A673 (cell line): ENCODE data around the gene SLC37A3. TPM values are rescaled to one million over a fixed set of nuclear protein-coding genes. Genes with fewer than 3 reads are reported as not detected.
"Not testable (repeated sequence)": the region's sequence is repeated elsewhere in the genome, so short reads cannot be mapped to it uniquely, and the experiment has no call there.

Experiments used
- BruUV-seq: library from RNA; stranded (reverse); fragments of 400-500 nt; replicated peaks from 2 replicates; lab custom pipeline; 2021; lab: Mats Ljungman, UMichigan
- CTCF ChIA-PET: fragments of 300-600 bp; sonication (Branson Sonifier 250); formaldehyde crosslinking; loops from one replicate; lab custom pipeline; 2022; ENCODE audit warnings: antibody characterized with exemption; lab: Charles Lee
- POLR2A ChIA-PET: fragments of 300-600 bp; sonication (Branson Sonifier 250); formaldehyde crosslinking; loops from one replicate; lab custom pipeline; 2022; ENCODE audit warnings: antibody characterized with exemption; ENCODE audit not compliant: low non-redundant PET; lab: Charles Lee
- DNase-seq: peaks from one replicate; pipeline ENCODE4 v3.0.0-alpha.2; 2015; ENCODE audit warnings: low spot score
- H3K27ac ChIP-seq: fragments of 200-600 bp; sonication (generic); 2 replicates; pipeline ENCODE4 v1.5.1; 2016; ENCODE audit warnings: mixed run types, low read depth, mild to moderate bottlenecking, mixed read lengths, antibody characterized with exemption, low read length; ENCODE audit not compliant: poor library complexity, severe bottlenecking
- H3K27me3 ChIP-seq: fragments of 200-600 bp; sonication (generic); replicated peaks from 2 replicates; pipeline ENCODE4 v1.6.1; 2017; ENCODE audit warnings: mixed run types, low read depth, mild to moderate bottlenecking, mixed read lengths, antibody characterized with exemption, low read length; ENCODE audit not compliant: insufficient read depth, poor library complexity
- H3K36me3 ChIP-seq: fragments of 200-600 bp; sonication (generic); 2 replicates; pipeline ENCODE4 v1.6.1; 2016; ENCODE audit warnings: mixed run types, mild to moderate bottlenecking, mixed read lengths, antibody characterized with exemption, low read length; ENCODE audit not compliant: insufficient read depth, poor library complexity, severe bottlenecking
- H3K4me1 ChIP-seq: fragments of 200-600 bp; sonication (generic); 2 replicates; pipeline ENCODE4 v1.6.1; 2017; ENCODE audit warnings: mixed run types, mild to moderate bottlenecking, mixed read lengths, antibody characterized with exemption, low read length; ENCODE audit not compliant: insufficient read depth, poor library complexity, severe bottlenecking
- H3K4me3 ChIP-seq: fragments of 200-600 bp; sonication (generic); 2 replicates; pipeline ENCODE4 v1.5.1; 2016; ENCODE audit warnings: low read depth, mixed run types, mild to moderate bottlenecking, mixed read lengths, low read length; ENCODE audit not compliant: poor library complexity, severe bottlenecking
- H3K9me3 ChIP-seq: fragments of 200-600 bp; sonication (generic); 2 replicates; pipeline ENCODE4 v1.6.1; 2016; ENCODE audit warnings: mixed run types, low read depth, mild to moderate bottlenecking, mixed read lengths, antibody characterized with exemption, low read length; ENCODE audit not compliant: poor library complexity, severe bottlenecking
- CTCF ChIP-seq: fragments of 300-800, 200-600 bp; sonication (generic); conservative IDR thresholded peaks from 2 replicates; pipeline ENCODE4 v1.5.1; 2017; ENCODE audit warnings: low read depth, mild to moderate bottlenecking, antibody characterized with exemption, low read length, moderate library complexity, mixed read lengths
- EZH2 ChIP-seq: fragments of 200-600 bp; sonication (generic); IDR thresholded peaks from 2 replicates; pipeline ENCODE4 v1.6.1; 2017; ENCODE audit warnings: borderline replicate concordance, low read depth, mild to moderate bottlenecking, mixed read lengths, antibody characterized with exemption, low read length; ENCODE audit not compliant: poor library complexity, severe bottlenecking
- intact Hi-C: fragments of 100-400 bp; cut with micrococcal nuclease; formaldehyde crosslinking; loops from one replicate; pipeline ENCODE4 v1.10.0; 2022; ENCODE audit not compliant: unreplicated experiment
- total RNA-seq: library from RNA; stranded (reverse); gene quantifications from 2 replicates; pipeline ENCODE4 v1.2.3, GENCODE V29; 2021

SLC37A3 gene
- total RNA-seq, 1 experiment from 2014 or later: 34.7 TPM

GRCh38 chr7:140347218-140347617 lies 51.1 kb downstream of the SLC37A3 start:
- intact Hi-C loops: no loop called here
- Histone ChIP-seq H3K4me3 (no peak overlapping the region), H3K4me1 (no peaks in the 10 kb centered on the region), H3K9me3 (no peaks in the 10 kb centered on the region), H3K36me3 (peaks cover 3% of the 10 kb centered on the region), H3K27me3 (no peaks in the 10 kb centered on the region), H3K27ac (no peak overlapping the region)
- no TSS peak for BruUV-seq
- ChIA-PET CTCF (no interaction called here), POLR2A (no interaction called here)
- TF ChIP-seq CTCF: no peak
- TF ChIP-seq EZH2: no peak
- no peak for DNase-seq

GRCh38 chr7:140345426-140345825 lies 52.9 kb downstream of the SLC37A3 start:
- no peak overlapping the region for H3K4me3 ChIP-seq
- DNase-seq: no peak
- H3K27ac ChIP-seq: no peak overlapping the region
- intact Hi-C loops: no loop called here
- no peaks in the 10 kb centered on the region for H3K27me3 ChIP-seq
- no peaks in the 10 kb centered on the region for H3K4me1 ChIP-seq
- peaks cover 3% of the 10 kb centered on the region for H3K36me3 ChIP-seq
- ChIA-PET CTCF (no interaction called here), POLR2A (interaction anchor here (0.7 kb wide), 1 partner anchor 857 kb away, joined by 3 read pairs; no protein-coding TSS in a partner anchor)
- BruUV-seq: no TSS peak
- TF ChIP-seq CTCF (no peak), EZH2 (no peak)
- H3K9me3 ChIP-seq: no peaks in the 10 kb centered on the region

GRCh38 chr7:140342727-140343514 lies 55.4 kb downstream of the SLC37A3 start:
- H3K27ac ChIP-seq: no peak overlapping the region
- ChIA-PET CTCF (no interaction called here), POLR2A (no interaction called here)
- no TSS peak for BruUV-seq
- TF ChIP-seq EZH2: no peak
- peak; percentile 52 for TF ChIP-seq CTCF
- peak; percentile 30 for DNase-seq
- intact Hi-C loops: no loop called here
- H3K4me1 ChIP-seq: no peaks in the 10 kb centered on the region
- H3K36me3 ChIP-seq: peaks cover 3% of the 10 kb centered on the region
- H3K4me3 ChIP-seq: no peak overlapping the region
- no peaks in the 10 kb centered on the region for H3K9me3 ChIP-seq
- no peaks in the 10 kb centered on the region for H3K27me3 ChIP-seq

- intact Hi-C loops, H3K4me3 ChIP-seq, H3K36me3 ChIP-seq, H3K4me1 ChIP-seq, H3K9me3 ChIP-seq, CTCF ChIA-PET, H3K27me3 ChIP-seq, H3K27ac ChIP-seq, POLR2A ChIA-PET, BruUV-seq, DNase-seq: not testable (repeated sequence)
Observed at GRCh38 chr7:140338959-140339358, 59.4 kb downstream of the SLC37A3 start.
